ENCODE results near the gene CTDSPL. TPM values are rescaled to one million over a fixed set of nuclear protein-coding genes. Genes with fewer than 3 reads are reported as not detected.

Gene CTDSPL
- total RNA-seq, 3 donors from 2014 or later (not counting 1 experiment from before 2014, with no cell fraction given): 0.50 to 3.4 (median 1.8) TPM

GRCh38 chr3:37988931-37989525, 127.3 kb downstream of the CTDSPL start:
- H3K4me1 Mint-ChIP-seq: peaks cover 10 to 11% of the 10 kb centered on the region in 2 donors
- Histone ChIP-seq H3K4me3 (ENCODE audit: low read length) (no peak overlapping the region), H3K4me1 (ENCODE audit: control insufficient read depth, insufficient read depth, low read length) (peaks cover 7% of the 10 kb centered on the region), H3K36me3 (ENCODE audit: control insufficient read depth, insufficient read depth, low read length) (no peaks in the 10 kb centered on the region), H3K9me3 (ENCODE audit: control insufficient read depth, insufficient read depth, low read length) (no peaks in the 10 kb centered on the region), H3K27ac (ENCODE audit: low read length) (no peak overlapping the region), H3K27me3 (ENCODE audit: control insufficient read depth, insufficient read depth, low read length) (no peaks in the 10 kb centered on the region)
- no peaks in the 10 kb centered on the region for H3K9me3 Mint-ChIP-seq
- no peak overlapping the region for H3K27ac Mint-ChIP-seq
- 94% methylated on average over 15 of the region's 15 CpGs for WGBS (ENCODE audit: insufficient coverage)
- intact Hi-C loops (cut with micrococcal nuclease): no loop called here
- H3K4me3 Mint-ChIP-seq: no peak overlapping the region
- no peaks in the 10 kb centered on the region for H3K36me3 Mint-ChIP-seq
- H3K27me3 Mint-ChIP-seq (ENCODE audit: low read depth in 2 of 2): no peaks in the 10 kb centered on the region
- TF ChIP-seq CTCF (IDR thresholded peaks at IDR 0.05): no peak
- no peak for DNase-seq
- ATAC-seq: no peak

- no peaks in the 10 kb centered on the region for H3K27me3 Mint-ChIP-seq (ENCODE audit: low read depth in 2 of 2)
- H3K27ac Mint-ChIP-seq: no peak overlapping the region
- no peak overlapping the region for H3K4me3 Mint-ChIP-seq
These were observed 128.3 kb downstream of the CTDSPL start for GRCh38 chr3:37989821-37990480.

GRCh38 chr3:37990527-37990926, 128.8 kb downstream of the CTDSPL start, which contains the start of gene VILL:
TSS of gene VILL (plus strand) at chr3:37990786. CDS start at chr3:37993673, 2,887 bp downstream.
- H3K27ac Mint-ChIP-seq: no peak within 1 kb of the TSS
- DNase-seq (peak in 1 of 2 donors; percentile 9), ATAC-seq (no peak)
- H3K4me3 Mint-ChIP-seq: no peak within 1 kb of the TSS
- H3K27me3 ChIP-seq (ENCODE audit: control insufficient read depth, insufficient read depth, low read length): no peaks in the 10 kb centered on the region
- no peak for TF ChIP-seq CTCF (IDR thresholded peaks at IDR 0.05)
- H3K27ac ChIP-seq (ENCODE audit: low read length): no peak within 1 kb of the TSS
- WGBS (ENCODE audit: insufficient coverage): 93% methylated on average over 10 of the region's 10 CpGs
- no peaks in the 10 kb centered on the region for H3K27me3 Mint-ChIP-seq (ENCODE audit: low read depth in 2 of 2)
- H3K36me3 Mint-ChIP-seq: no peaks in the 10 kb centered on the region
- intact Hi-C loops (cut with micrococcal nuclease): no loop called here
- H3K4me3 ChIP-seq (ENCODE audit: low read length): no peak within 1 kb of the TSS
- H3K9me3 Mint-ChIP-seq: no peaks in the 10 kb centered on the region
- peaks cover 13% of the 10 kb centered on the region for H3K4me1 ChIP-seq (ENCODE audit: control insufficient read depth, insufficient read depth, low read length)
- peaks cover 25 to 26% of the 10 kb centered on the region in 2 donors for H3K4me1 Mint-ChIP-seq
- no peaks in the 10 kb centered on the region for H3K9me3 ChIP-seq (ENCODE audit: control insufficient read depth, insufficient read depth, low read length)
- H3K36me3 ChIP-seq (ENCODE audit: control insufficient read depth, insufficient read depth, low read length): no peaks in the 10 kb centered on the region

More at GRCh38 chr3:37989821-37990480, 128.3 kb downstream of the CTDSPL start:
- Histone ChIP-seq H3K9me3 (ENCODE audit: control insufficient read depth, insufficient read depth, low read length) (no peaks in the 10 kb centered on the region), H3K27me3 (ENCODE audit: control insufficient read depth, insufficient read depth, low read length) (no peaks in the 10 kb centered on the region), H3K4me1 (ENCODE audit: control insufficient read depth, insufficient read depth, low read length) (peaks cover 11% of the 10 kb centered on the region), H3K4me3 (ENCODE audit: low read length) (no peak overlapping the region), H3K27ac (ENCODE audit: low read length) (no peak overlapping the region), H3K36me3 (ENCODE audit: control insufficient read depth, insufficient read depth, low read length) (no peaks in the 10 kb centered on the region)
- H3K36me3 Mint-ChIP-seq: no peaks in the 10 kb centered on the region
- ATAC-seq: no peak
- 93% methylated on average over 7 of the region's 7 CpGs for WGBS (ENCODE audit: insufficient coverage)
- peaks cover 19 to 20% of the 10 kb centered on the region in 2 donors for H3K4me1 Mint-ChIP-seq
- no peak for DNase-seq
- no peaks in the 10 kb centered on the region for H3K9me3 Mint-ChIP-seq
- intact Hi-C loops (cut with micrococcal nuclease): no loop called here
- TF ChIP-seq CTCF (IDR thresholded peaks at IDR 0.05): no peak
